KMS-11 (cell line): ENCODE results near the gene ATRIP.
A peak's percentile ranks its signal among the peaks of the same experiment; 100 is the strongest.

Experiments used
- H2AFZ ChIP-seq: fragments of 200-600 bp; sonication (generic); 2 replicates; pipeline ENCODE4 v1.6.1; 2016; ENCODE audit warnings: antibody characterized with exemption, mixed run types, low read depth
- H3K27ac ChIP-seq: fragments of 200-600 bp; sonication (generic); 2 replicates; pipeline ENCODE4 v1.6.1; 2016; ENCODE audit warnings: mild to moderate bottlenecking, mixed run types
- H3K27me3 ChIP-seq: fragments of 200-600 bp; sonication (generic); 2 replicates; pipeline ENCODE4 v1.6.1; 2017; ENCODE audit warnings: mild to moderate bottlenecking, low read depth, mixed run types, moderate library complexity; ENCODE audit not compliant: insufficient read depth
- H3K36me3 ChIP-seq: fragments of 200-600 bp; sonication (generic); 2 replicates; pipeline ENCODE4 v1.6.1; 2017; ENCODE audit warnings: mild to moderate bottlenecking, mixed run types; ENCODE audit not compliant: insufficient read depth
- H3K4me1 ChIP-seq: fragments of 200-600 bp; sonication (generic); 2 replicates; pipeline ENCODE4 v1.6.1; 2016; ENCODE audit warnings: mild to moderate bottlenecking, low read depth, mixed run types; ENCODE audit not compliant: poor library complexity, severe bottlenecking
- H3K4me2 ChIP-seq: fragments of 200-600 bp; sonication (generic); 2 replicates; pipeline ENCODE4 v1.7.0; 2016; ENCODE audit warnings: mild to moderate bottlenecking, mixed run types
- H3K4me3 ChIP-seq: fragments of 200-600 bp; sonication (generic); IDR thresholded peaks from 2 replicates; pipeline ENCODE4 v1.6.1; 2017; ENCODE audit warnings: low read depth, low read length, mixed read lengths; ENCODE audit not compliant: insufficient read depth
- H3K79me2 ChIP-seq: fragments of 200-600 bp; sonication (generic); 2 replicates; pipeline ENCODE4 v1.6.1; 2016; ENCODE audit warnings: low read depth, mixed run types; ENCODE audit not compliant: insufficient read depth
- H3K9ac ChIP-seq: fragments of 200-600 bp; sonication (generic); 2 replicates; pipeline ENCODE4 v1.6.1; 2016; ENCODE audit warnings: mild to moderate bottlenecking, mixed run types
- H4K20me1 ChIP-seq: fragments of 200-600 bp; sonication (generic); 2 replicates; pipeline ENCODE4 v1.6.1; 2016; ENCODE audit warnings: mild to moderate bottlenecking, mixed run types; ENCODE audit not compliant: insufficient read depth
- TF ChIP-seq, protein P1 (sequence below): fragments of 200-600 bp; sonication (generic); conservative IDR thresholded peaks from 2 replicates; pipeline ENCODE4 v1.6.1; 2017; ENCODE audit warnings: low read depth, mild to moderate bottlenecking, antibody characterized with exemption, low read length, moderate library complexity, mixed read lengths

The ATRIP gene

DNA sequence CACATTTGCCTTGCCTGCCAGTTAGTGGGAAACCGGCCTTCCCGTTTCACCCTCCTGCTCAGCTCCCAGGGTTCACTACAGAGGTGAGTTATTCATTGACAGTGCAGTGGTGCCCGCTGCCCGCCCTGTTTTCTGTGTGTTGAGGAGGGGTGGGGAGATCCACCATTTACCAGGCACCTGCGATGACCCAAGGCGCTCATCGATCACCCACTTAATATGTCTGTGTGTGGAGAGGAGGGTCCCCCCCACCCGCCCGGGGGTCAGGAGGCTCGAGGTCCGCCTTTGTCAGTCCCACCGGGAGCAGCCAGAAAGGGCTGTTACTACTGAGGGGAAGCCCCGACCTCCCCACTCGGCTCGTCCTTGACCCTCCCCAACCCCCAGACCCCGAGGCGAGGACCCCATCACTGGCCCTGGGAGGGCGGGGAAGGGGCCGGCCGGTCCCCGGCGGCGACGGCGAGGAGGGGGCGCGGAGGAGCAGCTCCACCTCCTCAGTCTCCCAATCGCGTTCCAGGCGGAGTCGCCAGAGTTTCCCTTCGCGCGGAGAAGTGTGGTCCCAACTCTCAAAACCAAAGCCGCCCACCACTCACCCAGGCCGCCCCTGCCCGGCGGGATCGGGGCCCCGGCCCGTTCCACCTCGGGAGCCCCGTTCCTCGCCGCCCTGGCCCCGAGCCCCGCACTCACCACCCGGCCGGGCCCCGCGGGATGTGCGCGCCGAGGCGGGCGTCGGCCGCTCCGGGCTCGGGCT, 17.8 kb upstream of the ATRIP start:
- Histone ChIP-seq H2AFZ (peak overlapping the region; percentile 67), H3K36me3 (no peaks in the 10 kb centered on the region), H3K9ac (peak overlapping the region; percentile 30; the same call in 1 of the 2 replicates), H3K27me3 (no peaks in the 10 kb centered on the region), H4K20me1 (no peaks in the 10 kb centered on the region), H3K4me2 (no peak overlapping the region; the same call in 1 of the 2 replicates), H3K79me2 (no peaks in the 10 kb centered on the region), H3K4me3 (peak overlapping the region; percentile 28), H3K4me1 (peaks cover 4% of the 10 kb centered on the region), H3K27ac (no peak overlapping the region)
- TF ChIP-seq, protein P1, sequence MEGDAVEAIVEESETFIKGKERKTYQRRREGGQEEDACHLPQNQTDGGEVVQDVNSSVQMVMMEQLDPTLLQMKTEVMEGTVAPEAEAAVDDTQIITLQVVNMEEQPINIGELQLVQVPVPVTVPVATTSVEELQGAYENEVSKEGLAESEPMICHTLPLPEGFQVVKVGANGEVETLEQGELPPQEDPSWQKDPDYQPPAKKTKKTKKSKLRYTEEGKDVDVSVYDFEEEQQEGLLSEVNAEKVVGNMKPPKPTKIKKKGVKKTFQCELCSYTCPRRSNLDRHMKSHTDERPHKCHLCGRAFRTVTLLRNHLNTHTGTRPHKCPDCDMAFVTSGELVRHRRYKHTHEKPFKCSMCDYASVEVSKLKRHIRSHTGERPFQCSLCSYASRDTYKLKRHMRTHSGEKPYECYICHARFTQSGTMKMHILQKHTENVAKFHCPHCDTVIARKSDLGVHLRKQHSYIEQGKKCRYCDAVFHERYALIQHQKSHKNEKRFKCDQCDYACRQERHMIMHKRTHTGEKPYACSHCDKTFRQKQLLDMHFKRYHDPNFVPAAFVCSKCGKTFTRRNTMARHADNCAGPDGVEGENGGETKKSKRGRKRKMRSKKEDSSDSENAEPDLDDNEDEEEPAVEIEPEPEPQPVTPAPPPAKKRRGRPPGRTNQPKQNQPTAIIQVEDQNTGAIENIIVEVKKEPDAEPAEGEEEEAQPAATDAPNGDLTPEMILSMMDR, result no peak

DNA sequence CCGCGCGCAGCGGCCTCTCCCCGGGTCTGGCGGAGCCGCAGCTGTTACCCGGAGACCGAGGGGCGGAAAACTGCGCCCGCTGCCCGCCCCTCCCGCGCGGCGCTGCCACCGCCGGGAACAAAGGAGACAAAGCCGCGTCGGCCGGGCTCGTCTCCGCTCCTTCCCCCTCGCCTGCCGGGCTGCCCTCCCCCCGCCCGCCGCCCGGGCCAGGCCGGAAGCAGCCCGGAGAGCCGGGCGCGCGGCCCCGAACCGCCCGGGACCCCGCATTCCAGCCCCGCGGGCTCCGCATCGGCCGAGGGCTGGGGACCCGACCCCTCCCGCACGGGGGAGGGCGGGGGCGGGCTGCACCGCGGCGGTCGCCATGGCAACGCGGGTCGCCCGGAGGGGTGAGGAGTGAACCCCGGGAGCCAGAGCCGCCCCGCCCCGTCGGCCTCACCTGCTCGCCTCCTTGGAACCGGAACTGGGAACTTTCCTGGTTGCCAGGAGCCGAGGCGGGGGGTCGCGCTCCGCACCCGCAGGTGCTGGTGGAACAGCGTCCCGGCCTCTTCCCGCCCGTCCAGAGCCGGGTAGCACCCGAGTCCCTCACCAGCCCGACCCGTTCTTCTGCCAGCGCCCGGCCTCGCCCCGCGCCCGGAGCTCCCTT, 17.1 kb upstream of the ATRIP start:
- no peaks in the 10 kb centered on the region for H3K79me2 ChIP-seq
- H3K4me2 ChIP-seq, result peak overlapping the region; percentile 48; the same call in 1 of the 2 replicates
- H3K36me3 ChIP-seq, result no peaks in the 10 kb centered on the region
- H3K4me3 ChIP-seq, result peak overlapping the region; percentile 28
- H3K27ac ChIP-seq, result no peak overlapping the region
- peak overlapping the region; percentile 67 for H2AFZ ChIP-seq
- TF ChIP-seq, protein P1, result no peak
- peaks cover 4% of the 10 kb centered on the region for H3K4me1 ChIP-seq
- H3K27me3 ChIP-seq, result no peaks in the 10 kb centered on the region
- H4K20me1 ChIP-seq, result no peaks in the 10 kb centered on the region
- peak overlapping the region; percentile 30; the same call in 1 of the 2 replicates for H3K9ac ChIP-seq

DNA sequence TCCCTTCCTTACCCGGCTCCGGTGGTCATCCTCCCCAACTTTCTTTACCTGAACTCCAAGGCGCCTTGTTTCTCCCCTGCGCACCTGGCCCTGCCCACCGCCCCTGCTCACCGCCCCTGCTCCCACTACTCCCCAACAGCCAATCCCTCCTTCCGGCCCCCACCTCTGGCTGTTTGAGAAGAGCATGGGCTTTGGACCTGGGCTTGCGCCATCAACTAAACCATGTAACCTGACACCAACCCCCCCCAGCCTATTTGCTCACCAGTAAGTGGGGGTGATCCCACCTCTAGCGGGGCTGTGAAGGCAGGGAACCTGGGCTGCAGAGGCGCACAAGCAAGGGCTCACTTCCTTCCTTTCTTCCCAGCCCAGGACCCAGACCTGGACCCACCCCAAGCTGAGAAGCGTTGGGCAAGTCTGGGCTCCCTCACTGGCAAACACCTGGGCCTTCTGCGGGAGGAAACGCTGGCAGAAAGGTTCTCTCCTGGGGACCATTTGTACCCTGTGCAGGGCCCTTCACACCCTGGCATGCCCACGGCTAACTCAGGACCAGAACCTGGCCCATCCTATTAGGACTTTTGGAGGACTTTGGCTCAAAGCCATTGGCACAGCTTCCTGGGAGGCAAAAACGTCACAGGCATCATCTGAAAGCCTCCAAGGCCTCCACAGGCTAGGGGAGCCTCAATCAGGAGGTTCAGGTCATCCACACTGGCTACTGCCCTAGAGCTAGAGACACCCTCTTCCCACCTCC, 16.4 kb upstream of the ATRIP start, which contains the start of gene PLXNB1:
Gene PLXNB1 (minus strand): TSS at position 127 of the 748 bp plus-strand sequence. CDS start 5,475 bp downstream, outside the sequence.
- H2AFZ ChIP-seq, result peak within 1 kb of the TSS; percentile 67
- peaks cover 4% of the 10 kb centered on the region for H3K4me1 ChIP-seq

DNA sequence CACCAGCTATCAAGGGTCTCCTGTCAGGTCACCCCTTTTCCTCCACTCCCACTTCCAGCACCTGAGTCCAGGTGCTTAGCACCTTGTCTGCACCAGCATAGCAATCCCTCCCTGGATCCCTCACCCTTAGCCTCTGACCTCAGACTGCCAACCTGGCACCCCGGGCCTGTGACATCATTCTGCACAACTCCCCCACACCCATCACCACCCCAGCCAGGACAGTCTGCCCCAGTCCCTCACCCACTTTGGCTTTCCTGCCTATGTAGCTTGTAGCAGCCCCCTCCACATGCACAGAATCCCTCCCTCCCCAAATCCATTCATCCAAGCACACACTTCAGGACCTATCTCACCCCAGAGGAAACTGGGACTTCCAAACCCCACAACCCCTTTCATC, 15.8 kb upstream of the ATRIP start:
- Histone ChIP-seq H3K27me3 (no peaks in the 10 kb centered on the region), H3K79me2 (no peaks in the 10 kb centered on the region), H3K36me3 (no peaks in the 10 kb centered on the region), H2AFZ (no peak overlapping the region), H3K4me1 (peaks cover 8% of the 10 kb centered on the region), H4K20me1 (no peaks in the 10 kb centered on the region), H3K4me3 (no peak overlapping the region), H3K4me2 (no peak overlapping the region), H3K27ac (no peak overlapping the region), H3K9ac (no peak overlapping the region)
- TF ChIP-seq, protein P1, result no peak

More for the DNA sequence above, 16.4 kb upstream of the ATRIP start, which contains the start of gene PLXNB1:
- Histone ChIP-seq H4K20me1 (no peaks in the 10 kb centered on the region), H3K79me2 (no peaks in the 10 kb centered on the region), H3K9ac (peak within 1 kb of the TSS; percentile 30; the same call in 1 of the 2 replicates), H3K4me3 (peak within 1 kb of the TSS; percentile 28), H3K27me3 (no peaks in the 10 kb centered on the region), H3K4me2 (peak within 1 kb of the TSS; percentile 48; the same call in 1 of the 2 replicates), H3K36me3 (no peaks in the 10 kb centered on the region), H3K27ac (no peak within 1 kb of the TSS)
- TF ChIP-seq, protein P1, result no peak
